ENCODE results near the gene MAP7D1. TPM values are rescaled to one million over a fixed set of nuclear protein-coding genes. Genes with fewer than 3 reads are reported as not detected.
"Not testable (repeated sequence)": the region's sequence is repeated elsewhere in the genome, so short reads cannot be mapped to it uniquely, and the experiment has no call there.

Gene MAP7D1
- total RNA-seq, 3 donors from 2014 or later (not counting 1 experiment from before 2014, with no cell fraction given), result 213 to 232 (median 230) TPM

DNA sequence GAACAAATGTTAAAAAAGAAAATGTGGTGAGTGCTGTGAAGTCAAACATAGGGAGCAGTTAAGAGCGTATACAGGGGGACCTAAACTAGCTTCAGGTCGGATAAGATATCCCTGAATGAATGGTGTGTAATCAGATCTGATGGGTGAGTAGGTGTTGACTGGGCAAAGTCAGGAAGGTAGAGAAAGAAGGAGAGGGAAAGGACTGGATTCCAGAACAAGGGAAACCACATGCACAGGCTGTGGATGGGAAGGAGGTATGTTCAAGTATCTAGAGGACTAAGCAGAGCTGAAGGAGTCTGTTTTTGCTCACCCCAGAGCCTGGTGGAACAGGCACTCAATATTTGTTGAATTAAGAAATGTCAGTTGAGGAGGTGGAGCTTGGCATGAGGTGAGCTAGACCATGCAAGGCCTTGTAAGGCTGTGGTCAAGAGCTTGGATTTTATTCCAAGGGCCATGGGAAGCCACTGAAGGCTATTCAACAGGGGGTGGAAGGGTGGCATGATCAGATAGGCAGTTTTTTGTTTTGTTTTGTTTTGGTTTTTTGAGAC lies 27.4 kb downstream of the MAP7D1 start:
- ATAC-seq (no peak), DNase-seq (no peak)
- 92% methylated on average over 2 of the region's 2 CpGs for WGBS (ENCODE audit: insufficient coverage)
- TF ChIP-seq CTCF (IDR thresholded peaks at IDR 0.05), result no peak
- Mint-ChIP-seq H3K27ac (peak overlapping the region; percentile 13 to 52), H3K9me3 (no peaks in the 10 kb centered on the region), H3K4me3 (no peak overlapping the region), H3K27me3 (ENCODE audit: low read depth in 2 of 2) (no peaks in the 10 kb centered on the region), H3K4me1 (peaks cover 6 to 15% of the 10 kb centered on the region in 2 donors), H3K36me3 (no peaks in the 10 kb centered on the region)
- H3K4me1 ChIP-seq (ENCODE audit: control insufficient read depth, insufficient read depth, low read length), result peaks cover 9% of the 10 kb centered on the region
- no peaks in the 10 kb centered on the region for H3K9me3 ChIP-seq (ENCODE audit: control insufficient read depth, insufficient read depth, low read length)
- no peak overlapping the region for H3K27ac ChIP-seq (ENCODE audit: low read length)
- no peaks in the 10 kb centered on the region for H3K27me3 ChIP-seq (ENCODE audit: control insufficient read depth, insufficient read depth, low read length)
- peaks cover 25% of the 10 kb centered on the region for H3K36me3 ChIP-seq (ENCODE audit: control insufficient read depth, insufficient read depth, low read length)
- intact Hi-C loops (cut with micrococcal nuclease), result no loop called here
- H3K4me3 ChIP-seq (ENCODE audit: low read length), result no peak overlapping the region

- H3K36me3 Mint-ChIP-seq, result no peaks in the 10 kb centered on the region
- H3K27me3 ChIP-seq (ENCODE audit: control insufficient read depth, insufficient read depth, low read length), result no peaks in the 10 kb centered on the region
- peak overlapping the region; percentile 47 to 89 for H3K27ac Mint-ChIP-seq
- H3K36me3 ChIP-seq (ENCODE audit: control insufficient read depth, insufficient read depth, low read length), result no peaks in the 10 kb centered on the region
- peak; percentile 77 for TF ChIP-seq CTCF (IDR thresholded peaks at IDR 0.05)
- no peaks in the 10 kb centered on the region for H3K9me3 ChIP-seq (ENCODE audit: control insufficient read depth, insufficient read depth, low read length)
- no peaks in the 10 kb centered on the region for H3K27me3 Mint-ChIP-seq (ENCODE audit: low read depth in 2 of 2)
- H3K4me1 Mint-ChIP-seq, result peaks cover 6 to 10% of the 10 kb centered on the region in 2 donors
- no peak overlapping the region for H3K4me3 ChIP-seq (ENCODE audit: low read length)
- no peak overlapping the region for H3K27ac ChIP-seq (ENCODE audit: low read length)
- peak; percentile 97 to 99 (median 98) for ATAC-seq
- WGBS (ENCODE audit: insufficient coverage), result 16% methylated on average over 9 of the region's 9 CpGs
- H3K9me3 Mint-ChIP-seq, result no peaks in the 10 kb centered on the region
- H3K4me1 ChIP-seq (ENCODE audit: control insufficient read depth, insufficient read depth, low read length), result peaks cover 9% of the 10 kb centered on the region
- DNase-seq, result peak; percentile 69 to 93
- intact Hi-C loops (cut with micrococcal nuclease), result loop anchor here (1.0 to 5.0 kb wide), 4 partner anchors 34 to 97 kb away; partner anchors contain the start of genes THRAP3 and TRAPPC3
- H3K4me3 Mint-ChIP-seq, result no peak overlapping the region
Observed at GRCh38 chr1:36187800-36188593, 32.0 kb downstream of the MAP7D1 start.

DNA sequence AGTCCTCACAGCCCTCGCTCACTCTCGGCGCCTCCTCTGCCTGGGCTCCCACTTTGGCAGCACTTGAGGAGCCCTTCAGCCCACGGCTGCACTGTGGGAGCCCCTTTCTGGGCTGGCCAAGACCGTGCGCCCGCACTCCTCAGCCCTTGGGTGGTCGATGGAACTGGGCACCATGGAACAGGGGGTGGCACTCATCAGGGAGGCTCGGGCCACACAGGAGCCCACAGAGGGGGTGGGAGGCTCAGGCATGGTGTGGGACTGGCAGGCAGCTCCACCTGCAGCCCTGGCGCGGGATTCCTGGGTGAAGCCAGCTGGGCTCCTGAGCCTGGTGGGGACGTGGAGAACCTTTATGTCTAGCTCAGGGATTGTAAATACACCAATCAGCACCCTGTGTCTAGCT lies 40.8 kb downstream of the MAP7D1 start:
- H3K36me3 ChIP-seq (ENCODE audit: control insufficient read depth, insufficient read depth, low read length); H3K36me3 Mint-ChIP-seq; H3K27ac Mint-ChIP-seq; H3K4me3 ChIP-seq (ENCODE audit: low read length); H3K9me3 Mint-ChIP-seq; intact Hi-C loops (cut with micrococcal nuclease); H3K4me3 Mint-ChIP-seq; H3K4me1 Mint-ChIP-seq; H3K9me3 ChIP-seq (ENCODE audit: control insufficient read depth, insufficient read depth, low read length); H3K4me1 ChIP-seq (ENCODE audit: control insufficient read depth, insufficient read depth, low read length); ATAC-seq; H3K27me3 Mint-ChIP-seq (ENCODE audit: low read depth in 2 of 2); DNase-seq; H3K27ac ChIP-seq (ENCODE audit: low read length); H3K27me3 ChIP-seq (ENCODE audit: control insufficient read depth, insufficient read depth, low read length): not testable (repeated sequence)
- WGBS (ENCODE audit: insufficient coverage), result 89% methylated on average over 12 of the region's 12 CpGs

GRCh38 chr1:36198641-36199040 lies 42.7 kb downstream of the MAP7D1 start:
- Histone ChIP-seq H3K36me3 (ENCODE audit: control insufficient read depth, insufficient read depth, low read length) (no peaks in the 10 kb centered on the region), H3K27me3 (ENCODE audit: control insufficient read depth, insufficient read depth, low read length) (no peaks in the 10 kb centered on the region), H3K4me3 (ENCODE audit: low read length) (no peak overlapping the region), H3K27ac (ENCODE audit: low read length) (no peak overlapping the region), H3K4me1 (ENCODE audit: control insufficient read depth, insufficient read depth, low read length) (no peaks in the 10 kb centered on the region), H3K9me3 (ENCODE audit: control insufficient read depth, insufficient read depth, low read length) (no peaks in the 10 kb centered on the region)
- Mint-ChIP-seq H3K27me3 (ENCODE audit: low read depth in 2 of 2) (peaks cover 0 to 5% of the 10 kb centered on the region in 2 donors), H3K36me3 (no peaks in the 10 kb centered on the region), H3K9me3 (no peaks in the 10 kb centered on the region), H3K4me3 (no peak overlapping the region), H3K4me1 (no peaks in the 10 kb centered on the region), H3K27ac (no peak overlapping the region)
- intact Hi-C loops (cut with micrococcal nuclease), result no loop called here
- WGBS (ENCODE audit: insufficient coverage), result 90% methylated on average over 5 of the region's 5 CpGs
- no peak for ATAC-seq
- no peak for TF ChIP-seq CTCF (IDR thresholded peaks at IDR 0.05)
- no peak for DNase-seq
